GM21367 (cell line): ENCODE measurements around the gene TCP11L2.
"Not testable (repeated sequence)": the region's sequence is repeated elsewhere in the genome, so short reads cannot be mapped to it uniquely, and the experiment has no call there.

ENCODE experiments used
- ATAC-seq: cut with Tn5 transposase; IDR thresholded peaks from one replicate; pipeline ENCODE4 v1.9.1; 2021; ENCODE audit not compliant: unreplicated experiment

The TCP11L2 gene

DNA sequence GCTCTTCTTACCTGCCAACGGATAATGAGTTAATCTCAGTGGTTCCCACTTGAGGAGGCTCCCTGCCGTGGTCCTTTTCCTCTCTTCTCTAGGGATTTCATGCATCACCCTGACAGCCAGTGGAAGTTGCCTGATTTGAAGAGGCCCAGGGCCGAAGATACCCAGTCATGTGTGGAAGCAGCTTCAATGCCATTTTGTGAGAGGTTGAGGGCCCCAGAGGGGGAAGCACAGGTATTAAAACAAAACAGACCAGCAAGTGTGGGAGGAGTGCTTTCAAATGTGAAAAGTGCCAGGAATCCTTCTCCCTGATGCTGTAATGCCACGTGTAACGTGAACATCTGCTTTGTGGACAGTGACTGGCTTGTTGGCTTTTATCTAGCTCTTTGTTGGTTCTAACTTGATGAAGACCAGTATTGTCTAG lies 1.5 kb downstream of the TCP11L2 start:
- ATAC-seq: no peak

DNA sequence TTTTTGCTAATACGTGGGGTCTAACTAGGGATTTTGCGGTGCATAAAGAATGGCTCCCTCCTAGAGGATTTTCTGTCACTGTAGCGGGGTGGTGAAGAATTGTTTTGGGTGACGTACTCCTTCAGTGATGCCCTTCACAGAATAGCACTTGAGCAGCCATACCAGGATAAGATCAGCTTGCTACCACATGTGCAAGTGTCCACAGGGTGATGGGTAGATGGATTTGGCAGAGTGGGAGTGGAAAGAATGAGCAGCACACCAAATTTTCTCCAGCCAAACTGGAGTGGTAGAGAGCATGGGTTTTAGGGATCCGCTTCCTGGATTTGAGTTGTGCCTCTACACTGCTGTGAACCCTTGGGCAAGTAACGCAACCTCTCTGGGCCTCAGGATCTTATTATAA lies 2.3 kb downstream of the TCP11L2 start:
- no peak for ATAC-seq

DNA sequence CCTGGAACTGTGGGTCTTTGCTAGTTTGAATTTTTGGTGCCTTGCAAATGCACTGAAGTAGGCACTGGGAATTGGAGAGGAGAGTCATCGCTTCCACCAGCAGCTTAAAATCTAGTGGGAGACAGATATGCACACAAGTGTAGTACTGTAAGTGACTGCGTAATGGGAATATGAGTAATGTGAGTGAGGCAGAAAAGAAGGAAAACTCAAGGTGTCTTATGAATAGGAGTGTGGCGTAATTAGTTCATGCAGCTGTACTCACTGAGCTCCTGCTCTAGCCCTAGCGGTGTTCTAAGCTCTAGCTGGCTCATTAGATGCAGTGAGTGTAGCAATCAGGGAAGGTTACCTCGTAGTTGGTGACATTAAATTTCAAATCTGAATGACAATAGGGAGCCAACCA lies 2.8 kb downstream of the TCP11L2 start:
- no peak for ATAC-seq

DNA sequence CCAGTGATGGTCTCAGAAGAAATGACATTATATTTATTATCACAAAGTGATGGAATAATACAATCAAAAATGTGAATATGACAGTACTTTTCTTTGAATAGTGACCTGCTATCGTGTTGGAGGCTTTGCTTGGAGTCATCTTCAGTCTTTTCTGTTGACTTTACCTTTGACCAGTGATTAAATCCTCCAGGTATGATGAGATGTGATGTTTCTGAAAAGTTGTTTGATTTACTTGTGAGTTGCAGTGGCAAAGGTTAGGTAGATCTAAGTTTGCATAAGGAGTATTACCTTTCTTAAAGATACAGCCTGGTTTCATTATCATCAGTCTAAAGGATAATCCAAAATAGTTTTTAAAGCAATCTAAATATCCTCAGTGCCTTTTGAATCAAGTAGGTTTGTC lies 4.6 kb downstream of the TCP11L2 start:
- ATAC-seq: no peak

DNA sequence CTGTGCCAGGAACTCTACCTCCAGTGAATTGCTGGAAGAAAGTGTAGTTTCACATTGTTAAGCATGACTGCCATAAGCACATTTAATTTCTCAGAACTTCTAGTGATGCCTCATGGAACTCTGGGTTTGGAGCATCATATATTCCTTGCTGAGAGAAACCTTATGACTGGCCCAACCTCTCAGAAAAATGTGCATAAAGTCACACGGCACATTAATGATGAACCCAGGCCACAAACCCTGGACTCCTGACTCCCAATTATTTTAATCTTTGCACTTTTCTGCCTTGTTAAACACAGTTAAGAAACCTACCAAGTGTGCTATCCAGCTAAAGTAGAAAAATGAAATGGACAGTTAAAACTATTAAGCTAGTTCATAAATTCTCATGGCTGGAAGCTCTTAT lies 5.6 kb downstream of the TCP11L2 start:
- no peak for ATAC-seq

DNA sequence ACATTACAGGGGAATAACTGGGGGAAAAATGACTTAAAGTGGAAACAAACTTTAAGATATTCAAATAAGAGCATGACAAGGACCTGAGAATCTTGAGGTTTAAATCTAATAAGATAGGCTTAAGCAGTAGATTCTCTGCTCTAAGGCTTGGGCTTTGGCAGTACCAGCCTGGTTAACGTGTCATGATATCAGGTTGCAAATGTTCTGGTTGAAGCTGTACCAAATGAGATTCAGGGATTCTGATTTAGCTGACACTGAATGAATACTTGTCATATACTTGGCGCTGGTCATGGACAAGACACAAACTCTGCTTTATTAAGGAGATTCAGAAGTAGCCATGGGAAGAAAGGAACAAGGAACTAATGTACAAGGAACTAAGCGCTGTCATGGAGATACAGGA lies 6.1 kb downstream of the TCP11L2 start:
- ATAC-seq: no peak

DNA sequence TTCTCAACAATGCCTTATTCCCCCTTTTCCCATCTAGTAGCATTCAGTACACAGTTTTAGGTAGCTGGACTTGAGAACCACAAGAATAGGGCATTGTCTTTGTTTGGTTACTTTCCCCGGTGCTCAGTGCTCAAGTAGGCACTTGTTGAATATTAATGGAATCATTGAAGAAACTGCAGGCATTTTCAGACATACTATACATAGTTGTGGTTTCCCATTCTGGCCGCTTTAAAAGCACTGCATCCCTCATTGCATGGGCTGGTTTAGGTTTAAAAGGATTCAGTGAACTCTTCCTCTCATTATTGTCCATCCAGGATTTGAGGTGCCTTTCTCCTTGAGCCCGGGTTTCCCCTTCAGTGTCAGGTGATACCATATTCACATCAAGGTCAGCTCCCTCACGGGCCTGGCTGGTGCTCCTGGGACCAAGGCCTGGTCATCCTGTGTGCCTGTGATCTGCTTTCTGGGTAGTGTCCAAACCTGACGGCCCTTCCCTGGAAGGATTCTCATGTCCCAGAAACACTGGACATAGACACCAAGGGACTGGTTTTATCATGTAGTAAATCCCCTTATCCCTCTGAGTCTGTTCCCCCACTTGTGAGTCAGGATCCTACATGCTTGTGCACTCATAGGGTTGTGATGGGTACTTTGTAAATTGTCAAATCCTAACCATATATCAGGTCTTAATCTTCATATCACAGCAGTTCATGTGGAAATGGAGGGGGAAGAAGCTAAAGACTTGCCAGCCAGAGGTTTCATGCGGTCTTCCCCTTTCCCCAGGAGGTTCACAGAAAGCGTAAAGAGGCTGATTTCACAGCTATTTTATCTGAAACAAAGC lies 7.4 kb downstream of the TCP11L2 start:
- ATAC-seq: no peak

DNA sequence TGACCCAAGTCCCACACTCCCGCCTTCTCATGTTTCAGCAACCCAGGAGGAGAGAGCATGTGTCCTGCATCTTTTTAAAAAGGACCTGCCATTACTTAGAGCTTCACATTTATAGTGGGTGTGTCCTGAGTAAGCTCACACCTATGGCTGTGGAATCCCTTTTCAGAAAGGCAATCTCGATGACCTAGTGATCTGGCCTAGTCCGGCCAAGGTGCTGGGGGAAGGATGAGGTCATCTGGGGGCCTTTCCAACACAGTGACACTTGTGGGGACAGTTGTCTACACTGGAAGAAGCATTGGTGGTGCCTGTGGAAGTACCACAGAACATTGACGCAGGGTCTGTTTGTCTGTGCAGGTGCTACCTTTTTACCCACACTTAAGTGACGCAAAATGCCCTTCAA lies 8.2 kb downstream of the TCP11L2 start:
- no peak for ATAC-seq

DNA sequence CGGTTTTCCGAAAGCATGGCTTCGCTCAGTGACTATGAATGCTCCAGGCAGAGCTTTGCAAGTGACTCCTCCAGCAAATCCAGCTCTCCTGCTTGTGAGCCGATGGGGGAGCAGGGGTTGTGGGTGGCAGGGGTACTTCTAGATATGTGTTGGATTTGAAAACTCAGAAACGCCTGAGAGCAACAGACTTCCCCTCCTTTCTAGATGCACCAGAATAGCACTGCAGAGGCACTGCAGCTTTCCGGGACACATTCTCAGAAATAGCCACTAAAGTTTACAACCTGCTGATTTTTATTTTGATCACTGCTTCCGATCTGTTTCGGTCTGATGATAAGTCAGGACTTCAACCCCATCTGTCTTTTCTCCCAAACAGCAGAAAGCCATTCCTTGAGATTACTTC lies 8.6 kb downstream of the TCP11L2 start:
- no peak for ATAC-seq

DNA sequence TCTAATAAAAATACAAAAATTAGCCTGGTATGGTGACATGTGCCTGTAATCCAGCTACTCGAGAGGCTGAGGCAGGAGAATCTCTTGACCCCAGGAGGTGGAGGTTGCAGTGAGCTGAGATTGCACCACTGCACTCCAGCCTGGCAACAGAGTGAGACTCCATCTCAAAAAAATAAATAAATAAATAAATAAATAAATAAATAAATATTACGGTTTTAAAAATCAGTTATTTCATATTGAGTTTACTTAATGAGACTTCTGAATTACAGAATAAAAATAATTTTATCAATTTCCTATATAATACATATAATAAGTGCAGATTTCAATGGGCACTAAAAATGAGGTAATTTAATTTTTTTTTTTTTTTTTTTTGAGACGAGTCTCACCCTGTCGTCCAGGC lies 10.9 kb downstream of the TCP11L2 start:
- ATAC-seq: not testable (repeated sequence)

DNA sequence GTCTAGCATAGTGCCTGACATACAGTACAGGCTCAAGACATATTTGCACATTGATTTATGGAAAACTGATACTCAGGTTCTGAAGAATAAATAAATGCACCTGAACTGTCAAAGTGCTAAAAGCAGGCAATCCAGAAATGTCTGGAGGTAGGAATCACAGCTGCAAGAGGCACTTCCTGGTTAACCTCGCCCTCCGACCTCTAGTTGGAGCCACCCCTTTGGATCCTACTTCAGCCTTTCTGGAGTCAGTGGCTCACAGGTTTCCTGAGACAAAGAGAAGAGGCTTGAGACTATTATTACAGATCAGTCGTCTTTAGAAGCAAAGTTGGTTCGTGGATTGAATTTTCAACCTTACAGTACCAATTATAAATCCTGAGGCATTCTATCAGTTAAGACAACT lies 13.0 kb downstream of the TCP11L2 start:
- ATAC-seq: no peak

DNA sequence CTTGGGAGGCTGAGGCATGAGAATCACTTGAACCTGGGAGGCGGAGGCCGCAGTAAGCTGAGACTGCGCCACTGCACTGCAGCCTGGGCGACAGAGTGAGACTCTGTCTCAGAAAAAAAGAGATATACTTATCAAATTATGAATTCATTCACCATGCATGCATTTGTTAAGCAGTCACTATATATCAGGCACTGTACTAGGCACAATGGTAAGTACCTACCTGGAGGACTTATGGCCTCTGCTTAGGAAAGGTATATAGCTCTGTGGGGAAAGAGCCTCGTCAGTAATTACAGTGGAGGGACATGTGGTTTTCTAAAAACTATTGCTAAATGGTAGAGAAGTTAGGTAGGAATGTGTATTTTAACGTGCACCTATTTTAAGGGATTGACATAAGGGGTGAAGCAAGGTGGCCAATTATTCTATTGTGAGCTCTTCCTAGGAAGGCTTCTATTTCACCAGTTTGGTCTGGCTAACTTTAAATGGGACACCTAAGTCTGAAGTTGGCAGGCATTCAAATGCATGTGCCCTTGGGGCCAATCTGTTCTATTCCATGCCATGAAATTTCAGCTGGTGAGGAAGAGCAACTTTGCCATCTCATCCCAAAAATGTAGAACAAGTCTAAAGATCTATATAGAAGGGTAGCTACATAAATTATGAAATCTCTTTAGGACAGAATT lies 15.0 kb downstream of the TCP11L2 start:
- ATAC-seq: no peak

DNA sequence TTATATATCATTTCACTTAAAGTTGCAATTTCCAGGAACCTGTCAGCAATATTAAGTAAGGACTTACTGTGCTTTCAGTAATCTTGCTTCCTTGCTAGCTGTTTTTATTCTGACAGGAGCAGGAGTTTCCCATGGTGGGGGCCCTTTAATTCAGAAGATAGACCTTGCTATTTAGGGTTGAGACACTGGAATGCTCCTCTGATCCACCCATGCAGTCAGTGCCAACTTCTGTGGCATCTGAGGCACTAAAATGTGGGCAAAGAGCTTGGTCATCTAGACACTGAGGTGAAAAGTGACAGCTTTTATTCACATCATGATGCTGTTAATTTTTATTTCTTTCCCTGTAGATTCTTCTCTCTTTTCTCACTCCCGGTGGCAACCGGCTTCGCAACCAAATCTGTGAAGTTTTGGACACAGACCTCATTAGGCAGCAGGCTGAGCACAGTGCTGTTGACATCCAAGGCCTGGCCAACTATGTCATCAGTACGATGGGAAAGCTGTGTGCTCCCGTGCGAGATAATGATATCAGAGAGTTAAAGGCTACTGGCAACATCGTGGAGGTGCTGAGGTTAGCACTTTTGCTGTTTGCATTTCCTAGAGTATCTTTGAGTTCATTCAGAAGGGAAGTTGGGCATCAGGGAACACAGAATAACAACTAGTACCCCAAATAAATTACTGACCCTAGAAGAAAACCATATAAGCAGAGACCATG lies 18.8 kb downstream of the TCP11L2 start:
- ATAC-seq: no peak

DNA sequence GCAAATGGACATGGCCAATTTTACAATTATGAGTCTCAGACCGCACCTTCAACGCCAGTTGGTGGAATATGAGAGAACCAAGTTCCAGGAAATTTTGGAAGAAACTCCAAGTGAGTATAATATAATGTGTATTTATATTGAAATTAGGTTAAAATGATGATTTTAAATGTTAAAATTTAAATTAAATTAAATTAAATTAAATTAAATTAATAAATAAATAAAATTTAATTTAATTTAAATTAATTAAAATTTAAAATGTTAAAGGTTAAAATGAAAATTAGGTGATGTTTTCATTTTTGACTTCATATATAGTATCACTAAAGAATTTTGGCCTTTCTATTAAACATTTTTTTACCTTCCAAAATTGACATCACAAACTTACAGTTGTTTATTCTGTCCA lies 21.0 kb downstream of the TCP11L2 start:
- no peak for ATAC-seq

DNA sequence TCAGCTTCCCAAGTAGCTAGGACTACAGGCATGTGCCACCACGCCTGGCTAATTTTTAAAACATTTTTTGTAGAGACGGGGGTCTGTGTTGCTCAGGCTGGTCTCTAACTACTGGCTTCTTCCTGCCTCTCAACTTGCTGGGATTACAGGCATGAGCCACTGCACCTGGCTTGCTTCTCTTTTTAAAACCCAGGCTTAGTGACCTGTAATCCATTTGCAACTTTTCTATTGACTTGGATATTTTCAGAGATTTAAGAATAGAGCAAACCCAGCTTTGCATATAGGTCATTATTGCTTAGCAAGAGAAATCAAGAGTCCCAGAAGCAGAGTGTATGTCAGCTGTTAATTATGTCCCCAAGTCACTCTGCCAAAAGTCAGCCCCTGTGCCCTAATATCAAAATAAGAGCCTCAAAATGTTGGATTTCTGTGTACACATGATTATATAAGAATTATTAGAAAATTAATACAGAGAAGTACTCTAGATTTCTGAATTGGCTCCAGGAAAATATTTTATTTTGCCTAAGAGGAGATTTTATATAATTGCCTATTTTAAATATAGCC lies 24.9 kb downstream of the TCP11L2 start:
- ATAC-seq: no peak

DNA sequence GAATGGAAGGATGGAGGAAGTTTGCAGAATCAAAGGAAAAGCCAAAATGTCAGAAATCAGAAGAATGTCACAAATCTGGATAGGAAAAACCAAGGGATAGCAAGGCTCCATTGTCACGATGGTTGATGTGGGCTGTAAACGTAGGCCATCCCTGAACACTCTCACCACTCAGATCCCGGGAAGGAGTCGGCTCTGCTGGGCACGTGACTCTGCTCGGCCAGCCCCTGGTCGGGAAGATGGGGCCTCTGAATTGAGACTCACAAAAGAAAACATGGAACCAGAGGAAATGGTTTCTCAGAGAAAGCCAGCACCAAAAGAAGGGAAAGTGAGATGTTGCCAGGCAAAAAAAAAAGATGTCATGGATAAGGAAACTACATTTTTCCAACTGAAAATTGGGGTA lies 26.2 kb downstream of the TCP11L2 start:
- ATAC-seq: no peak

DNA sequence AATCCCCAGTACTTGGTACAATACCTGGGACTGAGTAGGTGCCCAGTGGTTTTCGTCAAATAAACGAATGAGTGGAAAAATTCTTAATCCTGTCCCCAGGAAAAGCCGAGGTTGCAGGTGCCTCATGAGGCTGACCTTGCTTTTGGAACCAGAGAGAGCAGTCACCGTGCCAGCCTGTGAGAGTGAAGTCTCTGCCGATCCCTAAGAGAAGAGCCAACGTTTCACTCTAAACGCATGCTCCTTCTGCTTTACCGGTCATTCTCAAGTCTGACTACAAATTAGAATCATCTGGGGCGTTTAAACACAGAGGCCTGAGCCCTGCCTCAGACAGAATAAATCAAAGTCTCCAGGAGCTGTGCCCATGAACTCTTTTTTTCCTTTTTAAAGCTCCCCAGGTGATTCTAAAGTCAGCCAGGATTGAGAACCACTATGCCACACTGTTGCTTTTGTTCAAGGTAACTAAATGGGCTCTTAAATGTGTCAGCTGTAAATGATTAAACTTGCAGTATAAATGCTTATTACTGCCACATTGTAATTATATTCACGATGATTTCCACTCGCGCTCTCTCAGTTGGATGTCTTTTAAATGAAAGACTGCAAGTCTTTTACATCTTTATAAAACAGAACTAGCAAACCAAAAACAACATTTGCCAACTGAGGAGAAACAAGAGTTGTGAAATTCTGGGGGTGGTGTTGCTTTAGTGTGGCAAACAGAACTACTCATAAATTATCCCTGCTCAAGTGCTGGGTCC lies 26.9 kb downstream of the TCP11L2 start:
- ATAC-seq: no peak

DNA sequence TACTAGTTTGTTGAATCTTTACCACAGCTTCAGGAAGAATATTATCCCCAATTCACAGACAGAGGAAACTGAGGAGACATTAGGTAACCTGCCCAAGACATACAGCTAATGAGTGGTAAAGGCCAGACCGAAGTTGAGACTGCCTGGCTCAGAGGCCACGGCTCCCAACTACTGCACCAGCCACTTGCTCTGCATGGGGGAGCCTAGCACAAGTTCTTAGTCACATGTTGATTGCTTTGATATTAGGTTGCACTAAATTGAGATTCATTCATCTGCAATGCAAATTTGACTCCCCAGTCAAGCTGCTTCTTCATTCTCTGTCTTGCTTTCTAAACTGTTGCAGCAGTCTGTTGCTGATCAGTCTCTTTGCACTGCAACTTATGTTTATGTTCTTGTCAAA lies 29.1 kb downstream of the TCP11L2 start:
- ATAC-seq: no peak

DNA sequence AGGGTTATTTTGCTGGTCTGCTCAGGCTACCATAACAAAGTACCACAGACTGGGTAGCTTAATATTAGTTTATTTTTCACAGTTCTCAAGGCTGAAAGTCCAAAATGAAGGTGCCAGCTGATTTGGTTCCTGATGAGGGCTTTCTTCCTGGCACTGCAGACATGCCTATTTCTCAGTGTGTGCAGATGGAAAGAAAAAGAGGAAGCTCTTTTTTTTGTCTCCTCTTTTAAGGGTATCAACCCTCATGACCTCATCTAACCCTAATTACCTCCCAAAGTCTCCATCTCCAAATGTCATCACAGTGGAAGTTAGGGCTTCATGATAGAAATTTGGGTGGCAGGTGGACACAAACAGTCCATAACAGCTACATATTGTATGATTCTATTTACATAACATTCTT lies 30.0 kb downstream of the TCP11L2 start:
- ATAC-seq: no peak

DNA sequence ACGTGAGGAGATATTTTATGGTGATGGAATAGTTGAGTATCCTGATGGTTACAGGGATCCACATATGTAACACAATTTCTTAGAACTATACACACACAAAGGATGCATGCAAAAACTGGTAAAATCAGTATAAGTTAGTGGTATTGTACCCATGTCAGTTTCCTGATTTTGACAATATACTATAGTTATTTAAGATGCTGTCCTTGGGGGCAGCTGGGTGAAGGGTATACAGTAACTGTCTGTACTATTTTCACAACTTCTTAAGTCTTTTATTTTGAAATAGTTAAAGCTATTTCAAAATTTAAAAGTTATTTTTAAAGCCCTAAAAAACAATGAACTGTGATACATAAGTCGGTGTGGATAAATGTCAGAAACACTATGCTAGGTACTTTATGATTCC lies 30.5 kb downstream of the TCP11L2 start:
- no peak for ATAC-seq

DNA sequence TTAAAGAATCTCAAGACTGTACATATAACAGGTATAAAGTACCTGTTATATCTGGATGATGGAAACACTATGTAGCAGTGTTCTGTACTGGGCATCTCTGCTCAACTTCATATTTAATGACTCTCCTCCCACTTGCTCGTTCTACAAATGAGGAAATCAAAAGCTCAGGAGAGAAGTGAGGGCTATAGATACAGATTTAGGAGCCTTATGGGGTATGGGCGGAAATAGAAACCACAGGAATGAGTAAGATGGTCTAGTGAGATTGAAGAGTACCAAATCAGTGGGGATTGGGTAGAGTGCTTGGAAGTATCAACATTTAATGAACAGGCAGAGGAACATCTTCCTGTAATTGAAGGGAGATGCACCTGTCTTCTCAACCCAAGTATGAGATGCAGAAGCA lies 31.2 kb downstream of the TCP11L2 start:
- ATAC-seq: no peak
